SK-N-SH (cell line): Measurements from ENCODE around the gene CLDN10. TPM values are rescaled to one million over a fixed set of nuclear protein-coding genes. Genes with fewer than 3 reads are reported as not detected.

Experiments used
- CTCF ChIA-PET: fragments of 300-600, 350-600 bp; formaldehyde crosslinking; extraction: SDS; loops from one replicate; lab custom pipeline; 2021; lab: Yijun Ruan, JAX
- POLR2A ChIA-PET: fragments of 350-600 bp; sonication (Branson Sonifier 250); formaldehyde crosslinking; extraction: SDS; loops from one replicate; lab custom pipeline; 2020; ENCODE audit warnings: antibody characterized with exemption, inconsistent platforms; lab: Yijun Ruan, JAX
- DNase-seq: peaks from one replicate; pipeline ENCODE4 v3.0.0; 2012
- H2AFZ ChIP-seq: fragments of 200-600 bp; sonication (generic); 2 replicates; pipeline ENCODE4 v1.8.1; 2016; ENCODE audit warnings: antibody characterized with exemption, mild to moderate bottlenecking, low read depth
- H3F3A ChIP-seq: fragments of 200-600 bp; sonication (generic); replicated peaks from 2 replicates; pipeline ENCODE3; 2016; ENCODE audit warnings: antibody characterized with exemption, mild to moderate bottlenecking; ENCODE audit not compliant: insufficient read depth
- H3K27ac ChIP-seq, 2 experiments: fragments of 200-500 bp in 1 of 2; fragments of 200-600 bp in 1 of 2; sonication (Bioruptor generic) in 1 of 2; sonication (generic), shearing (Covaris generic) in 1 of 2; 2 replicates each; pipeline versions ENCODE4 v1.5.1 to v1.6.1; 2014 to 2016; ENCODE audit warnings: low read depth in 2 of 2, inconsistent platforms in 1 of 2, low read length in 1 of 2, mild to moderate bottlenecking in 1 of 2, mixed read lengths in 1 of 2
- H3K27me3 ChIP-seq: fragments of 200-600 bp; sonication (generic), shearing (Covaris generic); 2 replicates; pipeline ENCODE4 v1.6.1; 2016; ENCODE audit warnings: mixed run types; ENCODE audit not compliant: insufficient read depth
- H3K36me3 ChIP-seq, 2 experiments: fragments of 200-500 bp in 1 of 2; fragments of 200-600 bp in 1 of 2; sonication (Bioruptor generic) in 1 of 2; sonication (generic) in 1 of 2; replicated peaks in 1 of 2; 2 replicates each; pipeline versions ENCODE3 to v1.5.1; 2014 to 2016; ENCODE audit warnings: low read length in 1 of 2, mild to moderate bottlenecking in 1 of 2; ENCODE audit not compliant: insufficient read depth in 2 of 2, control insufficient read depth in 1 of 2
- H3K4me1 ChIP-seq, 2 experiments: fragments of 200-500 bp in 1 of 2; fragments of 200-600 bp in 1 of 2; sonication (Bioruptor generic) in 1 of 2; sonication (generic), shearing (Covaris generic) in 1 of 2; 2 replicates each; pipeline versions ENCODE4 v1.5.1 to v1.6.1; 2014 to 2016; ENCODE audit warnings: low read depth in 1 of 2, low read length in 1 of 2, mixed run types in 1 of 2; ENCODE audit not compliant: insufficient read depth in 2 of 2, control insufficient read depth in 1 of 2
- H3K4me2 ChIP-seq: fragments of 200-600 bp; sonication (generic), shearing (Covaris generic); 2 replicates; pipeline ENCODE4 v1.6.1; 2017; ENCODE audit warnings: mixed run types
- H3K4me3 ChIP-seq, 2 experiments: fragments of 200-500 bp in 1 of 2; fragments of 200-600 bp in 1 of 2; sonication (Bioruptor generic) in 1 of 2; sonication (generic), shearing (Covaris generic) in 1 of 2; 2 replicates each; pipeline versions ENCODE4 v1.5.1 to v1.8.1; 2014 to 2016; ENCODE audit warnings: low read depth in 2 of 2, inconsistent platforms in 1 of 2, low read length in 1 of 2, mild to moderate bottlenecking in 1 of 2, mixed read lengths in 1 of 2, moderate library complexity in 1 of 2
- H3K79me2 ChIP-seq: fragments of 200-600 bp; sonication (generic); 2 replicates; pipeline ENCODE4 v1.8.1; 2017; ENCODE audit warnings: mild to moderate bottlenecking; ENCODE audit not compliant: insufficient read depth
- H3K9ac ChIP-seq: fragments of 200-600 bp; sonication (generic); 2 replicates; pipeline ENCODE4 v1.6.1; 2017; ENCODE audit warnings: mixed run types
- H3K9me2 ChIP-seq: fragments of 200-600 bp; sonication (generic); 2 replicates; pipeline ENCODE4 v1.6.1; 2017; ENCODE audit warnings: mixed run types
- H3K9me3 ChIP-seq: fragments of 200-600 bp; sonication (generic); 2 replicates; pipeline ENCODE4 v1.6.1; 2017; ENCODE audit warnings: mixed run types, mild to moderate bottlenecking, moderate library complexity
- H4K20me1 ChIP-seq: fragments of 200-600 bp; sonication (generic); 2 replicates; pipeline ENCODE4 v1.6.1; 2017; ENCODE audit warnings: mild to moderate bottlenecking, mixed run types; ENCODE audit not compliant: insufficient read depth
- CHD2 ChIP-seq: fragments of 150-350 bp; IDR thresholded peaks from 2 replicates; pipeline ENCODE4 v1.6.1; 2018; ENCODE audit warnings: low read length; ENCODE audit not compliant: partially characterized antibody
- EP300 ChIP-seq, 2 experiments: IDR thresholded peaks; 2 replicates each; pipeline versions ENCODE4 v1.4.0 to v1.6.1; 2012; ENCODE audit warnings: borderline replicate concordance in 1 of 2, low read depth in 1 of 2, low read length in 1 of 2
- FOSL2 ChIP-seq: IDR thresholded peaks from 2 replicates; pipeline ENCODE4 v1.4.0; 2012; ENCODE audit warnings: low read depth, mild to moderate bottlenecking, moderate library complexity, borderline replicate concordance
- GABPA ChIP-seq: IDR thresholded peaks from 2 replicates; pipeline ENCODE4 v1.4.0; 2012; ENCODE audit warnings: low read depth, mild to moderate bottlenecking
- GATA2 ChIP-seq: sonication (generic); formaldehyde crosslinking; IDR thresholded peaks from 2 replicates; pipeline ENCODE4 v1.5.0; 2020; ENCODE audit warnings: mild to moderate bottlenecking, missing genetic modification reagents
- MEF2A ChIP-seq: IDR thresholded peaks from 2 replicates; pipeline ENCODE4 v1.4.0; 2012; ENCODE audit warnings: low read depth, borderline replicate concordance
- NFIC ChIP-seq: IDR thresholded peaks from 2 replicates; pipeline ENCODE4 v1.4.0; 2012; ENCODE audit warnings: borderline replicate concordance
- NRF1 ChIP-seq: IDR thresholded peaks from 2 replicates; pipeline ENCODE4 v1.6.1; 2012; ENCODE audit warnings: low read depth, mild to moderate bottlenecking, low read length
- RAD21 ChIP-seq: IDR thresholded peaks from 2 replicates; pipeline ENCODE4 v1.6.1; 2012; ENCODE audit warnings: mild to moderate bottlenecking, low read length
- REST ChIP-seq: IDR thresholded peaks from 2 replicates; pipeline ENCODE4 v1.6.1; 2012; ENCODE audit warnings: mild to moderate bottlenecking, low read depth, low read length, moderate library complexity
- SIN3A ChIP-seq: IDR thresholded peaks from 2 replicates; pipeline ENCODE4 v1.6.1; 2012; ENCODE audit warnings: low read depth, mild to moderate bottlenecking, low read length, moderate library complexity, borderline replicate concordance
- TEAD4 ChIP-seq: IDR thresholded peaks from 2 replicates; pipeline ENCODE4 v1.4.0; 2012; ENCODE audit warnings: mild to moderate bottlenecking, borderline replicate concordance; ENCODE audit not compliant: insufficient read depth
- ZBTB33 ChIP-seq: IDR thresholded peaks from 2 replicates; pipeline ENCODE4 v1.4.0; 2012; ENCODE audit warnings: low read depth, borderline replicate concordance
- WGBS: methylation state at CpG from one replicate; pipeline ENCODE4 v1.1.6; 2017; ENCODE audit warnings: low lambda C conversion rate; 5-methylcytosine and 5-hydroxymethylcytosine counted together
- polyA plus RNA-seq, 3 experiments: library from polyadenylated mRNA; depleted of rRNA; stranded (reverse); fragments of >200 nt; gene quantifications; 2 replicates each; pipeline ENCODE4 v1.2.3, GENCODE V29; 2012

Gene CLDN10
- polyA plus RNA-seq, 1 of the 3 experiments (the other 2 are of a cell fraction) = 0.05 TPM

- Histone ChIP-seq H2AFZ (no peak overlapping the region), H3K4me1 (peaks cover 5 to 6% of the 10 kb centered on the region in 2 experiments; a peak in 2 of 4 replicates), H3K9ac (no peak overlapping the region), H3K9me3 (no peaks in the 10 kb centered on the region), H3K9me2 (no peaks in the 10 kb centered on the region), H3K4me2 (no peak overlapping the region), H3K27me3 (no peaks in the 10 kb centered on the region), H4K20me1 (no peaks in the 10 kb centered on the region), H3K36me3 (peaks cover 34 to 82% of the 10 kb centered on the region in 2 experiments), H3K4me3 (no peak overlapping the region), H3F3A (peaks cover 5% of the 10 kb centered on the region), H3K79me2 (no peaks in the 10 kb centered on the region), H3K27ac (no peak overlapping the region)
- POLR2A ChIA-PET = interaction anchor here (0.9 kb wide), 1 partner anchor 12 kb away, joined by 3 read pairs; no protein-coding TSS in a partner anchor
- TF ChIP-seq GATA2 (CRISPR knock-in tag) (no peak), CHD2 (no peak), GABPA (no peak), MEF2A (no peak), EP300 (IDR thresholded peaks at IDR 0.05; ENCODE audit: borderline replicate concordance in 1 of 2, low read depth in 1 of 2, low read length in 1 of 2) (no peak), REST (no peak)
- no peak for DNase-seq
- 91% methylated on average over 12 of the region's 12 CpGs for WGBS
- CTCF ChIA-PET = interaction anchor here (0.6 to 3.0 kb wide), 6 partner anchors 12 to 299 kb away, joined by 3 to 13 read pairs (median 4); no protein-coding TSS in a partner anchor
These were observed 51.5 kb downstream of the CLDN10 start for GRCh38 chr13:95603887-95604555.

GRCh38 chr13:95604556-95604915 is 52.0 kb downstream of the CLDN10 start:
- Histone ChIP-seq H3K9me2 (no peaks in the 10 kb centered on the region), H3K9ac (no peak overlapping the region), H3K4me1 (peaks cover 5 to 6% of the 10 kb centered on the region in 2 experiments; a peak in 2 of 4 replicates), H3K27me3 (no peaks in the 10 kb centered on the region), H3K4me2 (no peak overlapping the region), H3K4me3 (no peak overlapping the region), H4K20me1 (no peaks in the 10 kb centered on the region), H3K79me2 (no peaks in the 10 kb centered on the region), H3K36me3 (peaks cover 35 to 84% of the 10 kb centered on the region in 2 experiments), H3K27ac (no peak overlapping the region), H2AFZ (no peak overlapping the region), H3F3A (peaks cover 5% of the 10 kb centered on the region), H3K9me3 (no peaks in the 10 kb centered on the region)
- ChIA-PET POLR2A (interaction anchor here (0.9 kb wide), 1 partner anchor 11 kb away, joined by 3 read pairs; no protein-coding TSS in a partner anchor), CTCF (interaction anchor here (0.8 to 3.0 kb wide), 3 partner anchors 11 to 68 kb away, joined by 3 to 13 read pairs (median 5); no protein-coding TSS in a partner anchor)
- DNase-seq = no peak
- WGBS = 84% methylated on average over 3 of the region's 3 CpGs
- TF ChIP-seq RAD21 = no peak
- no peak for TF ChIP-seq REST
- TF ChIP-seq TEAD4 = no peak
- TF ChIP-seq EP300 (IDR thresholded peaks at IDR 0.05; ENCODE audit: borderline replicate concordance in 1 of 2, low read depth in 1 of 2, low read length in 1 of 2) = no peak
- no peak for TF ChIP-seq MEF2A
- TF ChIP-seq FOSL2 = no peak
- TF ChIP-seq ZBTB33 = no peak
- TF ChIP-seq NFIC = no peak
- no peak for TF ChIP-seq NRF1
- TF ChIP-seq CHD2 = no peak
- no peak for TF ChIP-seq SIN3A
